ENCODE data around the gene ADGRV1.

ADGRV1 gene

DNA sequence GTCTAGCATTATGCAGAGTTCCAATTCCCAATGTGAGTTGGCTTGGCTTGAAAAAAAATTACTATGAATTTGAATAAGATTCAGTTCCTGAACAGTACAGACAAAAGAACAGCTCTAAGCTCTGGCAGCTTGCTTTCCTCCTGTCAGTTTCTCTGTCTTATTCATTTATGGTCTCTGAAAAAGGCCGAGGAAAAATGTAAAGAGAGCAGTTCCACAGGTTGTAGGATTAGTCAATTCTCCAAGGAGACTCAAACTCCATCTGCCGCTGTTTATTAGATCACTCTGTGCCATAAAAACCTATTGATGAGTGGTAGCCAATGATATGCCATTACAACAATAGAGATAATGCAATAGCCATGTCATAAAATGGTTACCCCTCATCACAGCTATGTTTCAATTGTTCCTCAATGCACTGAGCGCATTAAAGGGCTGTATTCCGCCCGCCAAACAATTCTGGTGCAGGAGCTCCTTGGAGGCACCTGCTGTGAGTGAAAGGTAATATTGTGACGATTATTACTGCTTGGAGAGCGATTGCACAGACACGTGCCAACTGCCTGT is 636.3 kb downstream of the ADGRV1 start:
- no peak for DNase-seq (ENCODE audit: low read depth in 2 of 2)

DNA sequence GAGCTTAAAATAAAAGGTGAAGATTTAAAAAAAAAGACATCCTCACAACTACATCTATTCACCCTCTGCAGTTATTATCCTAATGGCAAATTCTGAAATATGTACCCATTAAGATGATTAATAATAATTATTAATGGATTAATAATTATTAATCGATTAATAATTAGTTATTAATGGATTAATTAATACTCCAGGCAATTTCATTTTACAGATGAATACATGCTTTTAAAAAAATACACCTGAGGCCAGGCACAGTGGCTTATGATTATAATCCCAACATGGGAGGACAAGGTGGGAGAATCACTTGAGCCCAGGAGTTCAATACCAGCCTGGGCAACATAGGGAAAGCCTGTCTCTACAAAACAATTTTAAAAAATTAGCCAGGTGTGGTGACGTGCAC is 642.1 kb downstream of the ADGRV1 start:
- no peak for DNase-seq (ENCODE audit: low read depth in 2 of 2)

DNA sequence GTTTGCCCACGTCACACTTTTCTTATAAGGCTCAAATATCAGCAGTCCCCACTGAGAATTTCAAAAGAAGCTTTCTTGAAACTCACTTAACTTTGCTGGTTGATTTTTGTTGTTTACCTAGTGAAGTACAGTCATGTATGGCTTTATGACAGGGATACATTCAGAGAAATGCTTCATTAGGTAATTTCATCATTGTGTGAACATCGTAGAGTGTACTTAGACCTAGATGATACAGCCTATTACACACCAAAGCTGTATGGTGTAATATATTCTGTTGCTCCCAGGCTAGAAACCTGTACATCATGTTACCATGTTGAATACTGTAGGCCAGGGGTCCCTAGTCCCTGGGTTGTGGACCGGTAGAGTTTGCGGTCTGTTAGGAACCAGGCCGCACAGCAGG is 647.5 kb downstream of the ADGRV1 start:
- no peak for DNase-seq (ENCODE audit: low read depth in 2 of 2)

DNA sequence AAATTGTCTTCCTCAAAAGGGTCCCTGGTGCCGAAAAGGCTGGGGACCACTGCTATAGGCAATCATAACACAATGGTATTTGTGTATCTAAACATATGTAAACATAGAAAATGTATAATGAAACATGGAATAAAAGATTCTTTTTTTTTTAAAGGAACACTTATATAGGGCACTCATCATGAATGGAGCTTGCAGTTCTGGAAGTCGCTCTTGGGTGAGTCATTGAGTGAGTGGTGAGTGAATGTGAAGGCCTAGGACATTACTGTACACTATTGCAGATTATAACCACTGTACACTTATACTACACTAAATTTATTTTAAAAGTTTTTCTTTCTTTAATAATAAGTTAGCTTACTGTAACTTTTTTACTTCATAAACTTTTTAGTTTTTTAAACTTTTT is 648.1 kb downstream of the ADGRV1 start:
- no peak for DNase-seq (ENCODE audit: low read depth in 2 of 2)

DNA sequence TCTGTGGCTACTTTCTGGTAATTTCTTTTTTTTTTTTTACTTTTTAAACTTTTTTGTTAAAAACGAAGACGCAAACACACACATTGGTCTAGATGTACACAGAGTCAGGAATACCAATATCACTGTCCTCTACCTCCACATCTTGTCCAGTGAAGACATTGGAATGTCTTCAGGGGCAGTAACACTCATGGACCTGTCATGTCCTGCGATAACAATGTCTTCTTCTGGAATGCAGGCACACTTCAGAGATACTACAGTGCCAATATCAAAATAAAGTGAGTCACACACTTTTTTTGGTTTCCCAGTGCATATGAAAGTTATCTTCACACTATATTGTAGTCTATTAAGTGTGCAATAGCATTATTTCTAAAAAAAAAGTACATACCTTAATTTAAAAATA is 648.7 kb downstream of the ADGRV1 start:
- no peak for DNase-seq (ENCODE audit: low read depth in 2 of 2)

DNA sequence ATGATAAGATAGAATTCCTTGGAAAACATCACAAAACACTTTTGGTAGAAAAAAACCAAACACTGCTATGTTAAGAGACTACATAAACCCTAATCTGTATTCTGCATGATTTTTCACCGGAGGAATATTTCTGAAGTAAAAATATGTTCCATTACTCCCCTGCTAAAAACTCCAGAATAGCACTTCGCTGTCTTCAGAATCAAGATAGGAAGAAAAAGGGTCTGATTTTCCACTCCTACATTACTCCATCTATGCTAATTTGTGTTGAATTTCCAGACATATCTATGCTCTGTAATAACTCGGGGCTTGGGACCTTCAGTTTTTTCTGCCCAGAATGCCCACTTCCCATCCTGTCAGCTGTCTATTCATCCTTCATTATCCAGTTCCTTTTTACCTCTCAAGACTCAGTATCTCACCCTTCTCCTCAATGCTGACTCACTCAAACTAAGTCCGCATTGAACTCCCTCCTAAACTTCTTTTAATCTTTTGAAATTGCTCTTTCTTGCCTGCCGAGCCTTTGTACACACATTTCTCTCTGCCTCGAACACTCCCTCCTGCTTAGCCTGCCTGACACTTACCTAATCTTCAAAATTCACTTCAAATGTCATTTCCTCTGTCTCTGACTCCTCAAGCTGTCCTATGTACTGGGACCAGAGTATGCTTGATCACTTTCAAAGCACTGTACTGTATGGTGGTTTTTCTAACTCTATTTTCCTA is 653.6 kb downstream of the ADGRV1 start:
- DNase-seq (ENCODE audit: low read depth in 2 of 2), result no peak

DNA sequence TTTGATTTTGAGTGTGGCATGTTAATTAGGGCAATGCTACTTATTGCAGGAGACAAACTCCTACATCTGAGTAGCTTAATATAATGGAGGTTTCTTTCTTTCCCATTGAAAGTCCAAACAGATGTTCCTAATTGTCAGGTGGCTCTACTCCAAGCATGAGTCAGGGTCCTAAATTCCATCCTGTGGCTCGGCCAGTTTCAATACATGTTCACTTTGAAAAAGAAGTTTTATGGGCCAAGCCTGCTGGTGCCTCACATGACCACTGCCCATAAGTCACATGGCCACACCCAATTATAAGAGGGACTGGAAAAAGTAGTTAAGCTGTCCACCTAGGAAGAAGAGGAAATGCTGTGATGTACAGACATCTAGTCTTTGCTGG is 654.1 kb downstream of the ADGRV1 start:
- DNase-seq (ENCODE audit: low read depth in 2 of 2), result no peak

All from stimulated activated CD8-positive, alpha-beta memory T cell treated with anti-CD3 and anti-CD28 coated beads, Interleukin-7, amount 100 ng/mL, for 1 hour (primary cell).